ENCODE measurements around the gene AUTS2. TPM values are rescaled to one million over a fixed set of nuclear protein-coding genes. Genes with fewer than 3 reads are reported as not detected.

The AUTS2 gene
- total RNA-seq, 6 donors from 2014 or later = 38.9 to 151 (median 55.8) TPM

DNA sequence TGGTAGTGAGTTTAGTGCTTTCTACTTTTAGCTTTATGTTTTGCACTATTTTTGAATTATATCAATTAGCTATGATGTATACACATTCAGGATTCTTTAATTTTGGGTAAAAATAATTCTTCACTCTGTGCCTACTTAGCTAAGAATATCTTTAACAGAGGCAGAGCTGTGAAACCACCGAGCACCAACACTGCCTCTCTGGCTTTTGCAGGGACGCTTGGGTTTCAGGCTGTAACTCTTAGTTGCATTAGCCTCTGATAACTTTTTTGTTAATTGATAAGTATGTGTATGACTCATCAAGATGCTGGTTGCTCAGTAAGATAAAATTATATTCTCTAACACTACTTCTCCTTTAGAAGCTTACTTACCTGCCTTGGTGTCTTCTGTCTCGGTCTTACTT is 738.3 kb downstream of the AUTS2 start:
- no peak for DNase-seq
- H3K4me1 ChIP-seq = no peaks in the 10 kb centered on the region
- H3K36me3 ChIP-seq = no peaks in the 10 kb centered on the region
- no peaks in the 10 kb centered on the region for H3K9me3 ChIP-seq
- WGBS, 2 donors = 85 to 92% methylated on average over 3 of the region's 3 CpGs
- no peak overlapping the region for H3K4me3 ChIP-seq
- ATAC-seq (ENCODE audit: low FRiP score in 2 of 2) = no peak
- no peak overlapping the region for H3K27ac ChIP-seq
- TF ChIP-seq POLR2AphosphoS5 (IDR thresholded peaks at IDR 0.05) = no peak
- TF ChIP-seq, protein P1, sequence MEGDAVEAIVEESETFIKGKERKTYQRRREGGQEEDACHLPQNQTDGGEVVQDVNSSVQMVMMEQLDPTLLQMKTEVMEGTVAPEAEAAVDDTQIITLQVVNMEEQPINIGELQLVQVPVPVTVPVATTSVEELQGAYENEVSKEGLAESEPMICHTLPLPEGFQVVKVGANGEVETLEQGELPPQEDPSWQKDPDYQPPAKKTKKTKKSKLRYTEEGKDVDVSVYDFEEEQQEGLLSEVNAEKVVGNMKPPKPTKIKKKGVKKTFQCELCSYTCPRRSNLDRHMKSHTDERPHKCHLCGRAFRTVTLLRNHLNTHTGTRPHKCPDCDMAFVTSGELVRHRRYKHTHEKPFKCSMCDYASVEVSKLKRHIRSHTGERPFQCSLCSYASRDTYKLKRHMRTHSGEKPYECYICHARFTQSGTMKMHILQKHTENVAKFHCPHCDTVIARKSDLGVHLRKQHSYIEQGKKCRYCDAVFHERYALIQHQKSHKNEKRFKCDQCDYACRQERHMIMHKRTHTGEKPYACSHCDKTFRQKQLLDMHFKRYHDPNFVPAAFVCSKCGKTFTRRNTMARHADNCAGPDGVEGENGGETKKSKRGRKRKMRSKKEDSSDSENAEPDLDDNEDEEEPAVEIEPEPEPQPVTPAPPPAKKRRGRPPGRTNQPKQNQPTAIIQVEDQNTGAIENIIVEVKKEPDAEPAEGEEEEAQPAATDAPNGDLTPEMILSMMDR (IDR thresholded peaks at IDR 0.05) = no peak
- no peak for TF ChIP-seq EP300 (IDR thresholded peaks at IDR 0.05)
- TF ChIP-seq POLR2A (IDR thresholded peaks at IDR 0.05) = no peak
- H3K27me3 ChIP-seq = no peaks in the 10 kb centered on the region

DNA sequence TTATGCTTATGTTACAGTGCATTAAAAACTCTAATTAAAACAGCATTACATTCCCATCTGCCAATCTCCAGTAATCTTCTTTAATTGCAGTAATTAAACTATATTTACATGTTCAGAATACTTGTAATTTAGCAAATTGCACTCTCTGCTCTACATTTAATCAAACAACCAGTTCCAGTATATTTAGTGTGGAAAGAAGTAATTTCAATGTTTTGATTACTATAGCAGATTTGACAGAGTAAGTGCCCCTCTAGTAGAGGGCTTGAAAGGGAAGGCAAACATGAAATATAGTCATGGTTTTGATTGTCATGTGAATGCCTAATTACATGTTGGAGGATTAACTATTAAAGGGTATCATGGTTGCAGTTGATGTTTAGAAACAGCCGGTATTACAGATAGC is 739.7 kb downstream of the AUTS2 start:
- Histone ChIP-seq H3K27me3 (no peaks in the 10 kb centered on the region), H3K36me3 (no peaks in the 10 kb centered on the region), H3K9me3 (no peaks in the 10 kb centered on the region), H3K4me1 (no peaks in the 10 kb centered on the region), H3K4me3 (no peak overlapping the region), H3K27ac (no peak overlapping the region)
- TF ChIP-seq, protein P1 (IDR thresholded peaks at IDR 0.05) = no peak
- TF ChIP-seq EP300 (IDR thresholded peaks at IDR 0.05) = no peak
- TF ChIP-seq POLR2AphosphoS5 (IDR thresholded peaks at IDR 0.05) = no peak
- no peak for TF ChIP-seq POLR2A (IDR thresholded peaks at IDR 0.05)
- no peak for ATAC-seq (ENCODE audit: low FRiP score in 2 of 2)
- 72 to 87% methylated on average over 1 of the region's 1 CpG for WGBS, 2 donors
- DNase-seq = no peak

DNA sequence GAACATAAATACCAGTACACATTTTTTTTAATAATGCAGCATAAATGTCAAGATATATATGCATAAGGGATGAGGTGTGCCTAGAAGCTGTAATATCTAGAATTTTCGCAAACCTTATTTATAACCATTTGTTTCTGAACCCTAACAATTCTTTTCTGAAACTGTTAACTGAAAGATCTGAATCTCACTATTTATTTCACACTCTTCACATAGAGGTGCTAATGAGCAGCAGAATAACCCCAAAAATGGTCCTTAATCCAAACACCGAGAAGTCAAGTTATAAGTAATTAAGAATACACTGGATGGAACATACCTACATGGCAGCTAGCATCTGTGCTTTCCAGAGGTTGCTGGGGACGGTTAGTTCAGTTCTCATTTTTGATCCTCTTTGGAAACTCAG is 742.0 kb downstream of the AUTS2 start:
- no peak overlapping the region for H3K4me3 ChIP-seq
- H3K36me3 ChIP-seq = no peaks in the 10 kb centered on the region
- H3K27me3 ChIP-seq = no peaks in the 10 kb centered on the region
- 92 to 98% methylated on average over 3 of the region's 3 CpGs for WGBS, 2 donors
- no peak for TF ChIP-seq POLR2A (IDR thresholded peaks at IDR 0.05)
- TF ChIP-seq, protein P1 (IDR thresholded peaks at IDR 0.05) = no peak
- TF ChIP-seq EP300 (IDR thresholded peaks at IDR 0.05) = no peak
- no peak for TF ChIP-seq POLR2AphosphoS5 (IDR thresholded peaks at IDR 0.05)
- DNase-seq = no peak
- no peak for ATAC-seq (ENCODE audit: low FRiP score in 2 of 2)
- no peak overlapping the region for H3K27ac ChIP-seq
- H3K4me1 ChIP-seq = no peaks in the 10 kb centered on the region
- H3K9me3 ChIP-seq = no peaks in the 10 kb centered on the region

DNA sequence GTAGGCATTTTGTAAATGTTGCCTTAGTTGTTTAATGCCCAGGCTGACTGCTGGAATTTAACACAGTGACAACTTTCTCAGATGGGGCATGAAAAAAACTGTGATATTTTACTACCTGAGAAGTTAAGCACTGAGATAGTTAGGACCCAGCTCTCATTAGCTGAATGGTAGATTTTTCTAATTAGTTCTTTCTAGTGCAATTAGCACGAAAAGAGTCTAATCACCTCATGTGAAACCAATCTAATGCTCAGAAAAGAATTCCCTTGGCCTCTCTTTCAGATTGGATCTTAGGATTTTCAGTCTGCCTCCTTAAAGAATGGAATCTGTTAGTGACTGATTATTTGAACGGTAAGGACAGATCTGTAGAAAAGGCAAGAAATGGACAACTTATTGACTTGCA is 743.2 kb downstream of the AUTS2 start:
- Histone ChIP-seq H3K4me3 (no peak overlapping the region), H3K4me1 (no peaks in the 10 kb centered on the region), H3K27me3 (no peaks in the 10 kb centered on the region), H3K27ac (no peak overlapping the region), H3K36me3 (no peaks in the 10 kb centered on the region), H3K9me3 (no peaks in the 10 kb centered on the region)
- no peak for TF ChIP-seq EP300 (IDR thresholded peaks at IDR 0.05)
- TF ChIP-seq POLR2AphosphoS5 (IDR thresholded peaks at IDR 0.05) = no peak
- TF ChIP-seq POLR2A (IDR thresholded peaks at IDR 0.05) = no peak
- TF ChIP-seq, protein P1 (IDR thresholded peaks at IDR 0.05) = no peak
- 88 to 98% methylated on average over 2 of the region's 2 CpGs for WGBS, 2 donors
- no peak for ATAC-seq (ENCODE audit: low FRiP score in 2 of 2)
- DNase-seq = no peak

DNA sequence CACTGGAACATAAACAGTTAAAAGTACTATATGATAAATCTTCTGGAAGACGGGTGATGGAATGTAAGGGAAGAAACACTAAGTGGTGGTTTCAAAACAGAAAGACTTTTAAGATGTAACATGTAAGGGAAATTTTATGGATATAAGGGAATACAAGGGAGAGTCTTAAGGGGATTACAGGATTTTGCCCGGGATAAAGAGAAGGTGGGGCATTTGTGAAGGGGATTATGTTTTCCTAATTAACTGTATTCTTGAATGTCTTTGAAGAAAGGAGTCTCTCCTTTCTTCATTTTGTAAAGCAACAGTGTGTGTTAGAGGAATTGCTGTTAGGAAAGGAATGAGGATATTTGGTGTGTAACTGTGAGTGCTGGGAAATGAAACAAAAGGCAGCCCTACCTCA is 745.2 kb downstream of the AUTS2 start:
- Histone ChIP-seq H3K4me3 (no peak overlapping the region), H3K27ac (no peak overlapping the region), H3K27me3 (no peaks in the 10 kb centered on the region), H3K9me3 (no peaks in the 10 kb centered on the region), H3K4me1 (no peaks in the 10 kb centered on the region), H3K36me3 (no peaks in the 10 kb centered on the region)
- DNase-seq = no peak
- no peak for ATAC-seq (ENCODE audit: low FRiP score in 2 of 2)
- 75 to 79% methylated on average over 2 of the region's 2 CpGs for WGBS, 2 donors
- TF ChIP-seq POLR2AphosphoS5 (IDR thresholded peaks at IDR 0.05) = no peak
- no peak for TF ChIP-seq EP300 (IDR thresholded peaks at IDR 0.05)
- no peak for TF ChIP-seq POLR2A (IDR thresholded peaks at IDR 0.05)
- TF ChIP-seq, protein P1 (IDR thresholded peaks at IDR 0.05) = no peak
